ENCODE results near the gene MISP.
A peak's percentile ranks its signal among the peaks of the same experiment; 100 is the strongest.

Gene MISP

GRCh38 chr19:747432-748273 is 3.3 kb upstream of the MISP start:
- no peak for DNase-seq

GRCh38 chr19:748274-748598 is 2.7 kb upstream of the MISP start:
- no peak for DNase-seq

DNA sequence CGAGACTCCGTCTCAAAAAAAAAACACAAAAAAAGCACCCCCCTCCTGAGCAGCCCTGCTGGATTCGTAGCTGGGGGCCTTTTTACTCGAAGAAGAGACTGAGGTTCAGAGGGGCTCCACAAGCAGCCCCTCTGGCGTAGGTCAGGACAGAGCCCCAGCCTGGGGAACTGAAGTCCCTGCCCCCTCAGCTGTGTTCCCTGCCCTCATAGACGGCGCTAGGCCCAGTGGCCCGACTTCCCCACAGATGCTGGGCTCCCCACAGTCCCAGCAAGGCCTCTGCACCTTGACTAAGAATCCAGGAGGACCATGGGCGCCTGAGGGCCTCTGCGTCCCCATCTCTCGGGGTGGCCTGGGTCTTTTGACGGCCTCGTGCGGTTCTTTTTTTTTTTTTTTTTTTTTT is 1.1 kb upstream of the MISP start:
- DNase-seq = no peak

DNA sequence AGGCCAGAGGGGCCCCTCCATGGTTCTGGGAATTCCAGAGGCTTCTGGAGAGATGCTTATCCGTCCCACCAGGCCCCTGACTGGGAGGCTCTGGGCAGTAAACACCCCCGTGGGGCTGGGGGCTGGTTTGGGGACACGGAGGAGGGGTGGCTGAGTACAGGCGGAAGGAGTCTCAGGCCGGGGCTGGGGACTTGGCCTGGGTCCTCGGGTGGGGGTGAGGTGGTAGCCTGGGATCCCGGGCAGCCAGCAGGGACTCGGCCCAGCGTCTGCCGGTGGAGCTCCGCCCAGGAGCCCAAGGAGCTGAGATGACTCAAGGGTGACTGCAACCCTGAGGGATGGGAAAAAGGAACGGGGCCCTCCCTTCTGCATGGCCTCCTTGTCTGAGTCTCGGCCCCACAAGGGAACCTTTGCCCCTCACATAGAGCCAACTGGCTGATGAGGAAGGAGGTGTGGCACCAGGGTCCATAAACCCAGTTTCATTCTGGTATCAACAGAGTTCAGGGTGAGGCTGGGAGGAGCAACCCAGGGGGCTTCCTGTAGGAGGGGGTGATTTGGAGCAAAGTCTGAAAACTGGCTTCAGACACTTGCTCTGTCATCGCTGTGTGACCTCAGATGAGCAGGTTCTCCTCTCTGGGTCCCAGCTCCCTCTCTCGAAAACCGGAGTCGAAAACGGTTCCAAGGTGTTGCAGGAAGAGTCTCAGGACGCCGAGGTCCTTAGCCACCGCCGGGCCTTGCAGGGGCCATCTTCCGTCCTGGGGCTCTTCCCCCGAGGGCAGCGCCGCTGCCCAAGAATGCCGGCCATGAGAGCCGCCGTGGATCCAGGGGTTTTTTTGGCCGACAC is 809 bp downstream of the MISP start:
- DNase-seq = no peak

DNA sequence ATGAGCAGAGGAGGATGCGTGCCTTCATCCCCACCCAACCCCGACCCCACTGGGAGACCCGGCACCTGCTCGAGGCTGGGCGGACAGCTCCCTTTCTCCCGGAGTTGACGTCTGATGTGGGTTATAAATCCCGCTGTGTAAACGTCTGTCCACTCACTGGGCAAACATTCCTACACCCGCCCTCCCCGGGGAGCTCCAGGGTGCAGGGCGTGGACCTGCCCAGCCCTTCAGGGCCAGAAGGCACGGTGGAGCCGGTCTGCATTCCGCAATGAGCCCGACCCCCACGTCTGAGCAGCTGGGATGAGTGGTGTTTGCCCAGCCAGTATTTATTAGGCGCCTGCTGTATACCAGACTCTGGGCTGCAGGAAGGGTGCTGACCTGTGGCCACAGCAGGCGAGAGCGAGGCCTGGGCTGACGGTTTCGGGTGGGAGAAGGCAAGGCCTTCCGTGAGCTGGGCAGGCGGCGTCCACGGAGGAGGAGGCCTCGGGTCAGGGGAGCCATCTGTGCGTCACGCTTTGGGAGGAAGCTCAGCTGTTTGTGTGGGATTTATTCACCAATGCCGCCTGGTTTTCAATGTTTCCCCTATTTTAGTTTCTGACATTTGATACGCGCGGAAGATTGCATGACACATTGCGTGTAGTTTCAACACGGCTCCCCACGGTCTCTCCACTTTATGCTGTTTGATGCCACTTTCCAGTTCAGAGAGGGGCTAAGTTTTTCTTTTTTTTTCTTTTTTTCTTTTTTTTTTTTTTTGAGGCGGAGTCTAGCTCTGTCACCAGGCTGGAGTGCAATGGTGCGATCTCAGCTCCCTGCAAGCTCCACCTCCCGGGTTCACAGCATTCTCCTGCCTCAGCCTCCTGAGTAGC is 2.0 kb downstream of the MISP start:
- DNase-seq = peak; percentile 89 to 93

- no peak for DNase-seq
These were observed 3.6 kb downstream of the MISP start for GRCh38 chr19:754530-754929.

GRCh38 chr19:755063-755462 is 4.2 kb downstream of the MISP start:
- no peak for DNase-seq

- DNase-seq = peak in 1 of 2 experiments; percentile 29
These were observed 5.3 kb downstream of the MISP start for GRCh38 chr19:756236-756635.

DNA sequence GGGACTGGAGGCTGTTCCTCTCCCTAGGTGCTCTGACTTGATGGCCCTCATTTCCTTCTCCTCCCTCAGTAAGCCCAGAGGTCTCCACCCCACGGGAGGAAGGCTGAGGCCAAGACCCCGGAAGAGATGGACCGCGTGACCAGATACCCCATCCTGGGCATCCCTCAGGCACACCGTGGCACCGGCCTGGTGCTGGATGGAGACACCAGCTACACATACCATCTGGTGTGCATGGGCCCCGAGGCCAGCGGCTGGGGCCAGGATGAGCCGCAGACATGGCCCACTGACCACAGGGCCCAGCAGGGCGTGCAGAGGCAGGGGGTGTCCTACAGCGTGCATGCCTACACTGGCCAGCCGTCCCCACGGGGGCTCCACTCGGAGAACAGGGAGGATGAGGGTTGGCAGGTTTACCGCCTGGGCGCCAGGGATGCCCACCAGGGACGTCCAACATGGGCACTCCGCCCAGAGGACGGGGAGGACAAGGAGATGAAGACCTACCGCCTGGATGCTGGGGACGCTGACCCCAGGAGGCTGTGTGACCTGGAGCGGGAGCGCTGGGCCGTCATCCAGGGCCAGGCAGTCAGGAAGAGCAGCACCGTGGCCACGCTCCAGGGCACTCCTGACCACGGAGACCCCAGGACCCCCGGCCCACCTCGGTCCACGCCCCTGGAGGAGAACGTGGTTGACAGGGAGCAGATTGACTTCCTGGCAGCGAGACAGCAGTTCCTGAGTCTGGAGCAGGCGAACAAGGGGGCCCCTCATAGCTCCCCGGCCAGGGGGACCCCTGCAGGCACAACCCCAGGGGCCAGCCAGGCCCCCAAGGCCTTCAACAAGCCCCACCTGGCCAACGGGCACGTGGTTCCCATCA is 6.1 kb downstream of the MISP start:
- no peak for DNase-seq

DNA sequence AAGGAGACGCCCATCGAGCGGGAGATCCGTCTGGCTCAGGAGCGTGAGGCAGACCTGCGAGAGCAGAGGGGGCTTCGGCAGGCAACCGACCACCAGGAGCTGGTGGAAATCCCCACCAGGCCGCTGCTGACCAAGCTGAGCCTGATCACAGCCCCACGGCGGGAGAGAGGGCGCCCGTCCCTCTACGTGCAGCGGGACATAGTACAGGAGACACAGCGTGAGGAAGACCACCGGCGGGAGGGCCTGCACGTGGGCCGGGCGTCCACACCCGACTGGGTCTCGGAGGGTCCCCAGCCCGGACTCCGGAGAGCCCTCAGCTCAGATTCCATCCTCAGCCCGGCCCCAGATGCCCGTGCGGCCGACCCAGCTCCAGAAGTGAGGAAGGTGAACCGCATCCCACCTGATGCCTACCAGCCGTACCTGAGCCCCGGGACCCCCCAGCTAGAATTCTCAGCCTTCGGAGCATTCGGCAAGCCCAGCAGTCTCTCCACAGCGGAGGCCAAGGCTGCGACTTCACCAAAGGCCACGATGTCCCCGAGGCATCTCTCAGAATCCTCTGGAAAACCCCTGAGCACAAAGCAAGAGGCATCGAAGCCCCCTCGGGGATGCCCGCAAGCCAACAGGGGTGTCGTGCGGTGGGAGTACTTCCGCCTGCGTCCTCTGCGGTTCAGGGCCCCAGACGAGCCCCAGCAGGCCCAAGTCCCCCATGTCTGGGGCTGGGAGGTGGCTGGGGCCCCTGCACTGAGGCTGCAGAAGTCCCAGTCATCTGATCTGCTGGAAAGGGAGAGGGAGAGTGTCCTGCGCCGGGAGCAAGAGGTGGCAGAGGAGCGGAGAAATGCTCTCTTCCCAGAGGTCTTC is 7.1 kb downstream of the MISP start:
- DNase-seq = no peak

DNA sequence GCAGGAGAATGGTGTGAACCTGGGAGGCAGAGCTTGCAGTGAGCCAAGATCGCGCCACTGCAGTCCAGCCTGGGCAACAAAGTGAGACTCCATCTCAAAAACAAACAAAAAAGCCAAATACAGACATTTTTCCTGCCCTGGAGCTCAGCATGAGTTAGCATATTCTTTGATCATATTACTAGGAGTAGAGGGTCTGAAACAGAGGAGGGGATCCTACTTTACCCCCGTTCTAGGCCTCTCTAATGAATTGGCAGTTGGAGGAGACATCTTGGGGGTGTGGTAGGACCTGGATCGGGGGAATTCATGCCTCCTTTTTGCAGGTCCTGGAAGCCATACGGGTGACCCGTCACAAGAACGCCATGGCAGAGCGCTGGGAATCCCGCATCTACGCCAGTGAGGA is 12.3 kb downstream of the MISP start:
- DNase-seq = no peak

DNA sequence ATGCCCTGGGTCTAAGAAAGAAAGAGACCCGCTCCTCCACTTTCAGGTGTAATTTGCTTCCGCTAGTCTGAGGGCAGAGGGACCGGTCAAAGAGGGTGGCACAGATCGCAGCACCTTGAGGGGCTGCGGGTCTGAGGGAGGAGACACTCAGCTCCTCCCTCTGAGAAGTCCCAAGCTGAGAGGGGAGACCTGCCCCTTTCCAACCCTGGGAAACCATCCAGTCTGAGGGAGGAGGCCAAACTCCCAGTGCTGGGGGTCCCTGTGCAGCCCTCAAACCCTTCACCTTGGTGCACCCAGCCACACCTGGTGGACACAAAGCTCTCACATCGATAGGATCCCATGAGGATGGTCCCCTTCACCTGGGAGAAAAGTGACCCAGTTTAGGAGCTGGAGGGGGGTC is 13.0 kb downstream of the MISP start:
- DNase-seq = no peak

- no peak for DNase-seq
These were observed 13.4 kb downstream of the MISP start for GRCh38 chr19:764301-764700.

DNA sequence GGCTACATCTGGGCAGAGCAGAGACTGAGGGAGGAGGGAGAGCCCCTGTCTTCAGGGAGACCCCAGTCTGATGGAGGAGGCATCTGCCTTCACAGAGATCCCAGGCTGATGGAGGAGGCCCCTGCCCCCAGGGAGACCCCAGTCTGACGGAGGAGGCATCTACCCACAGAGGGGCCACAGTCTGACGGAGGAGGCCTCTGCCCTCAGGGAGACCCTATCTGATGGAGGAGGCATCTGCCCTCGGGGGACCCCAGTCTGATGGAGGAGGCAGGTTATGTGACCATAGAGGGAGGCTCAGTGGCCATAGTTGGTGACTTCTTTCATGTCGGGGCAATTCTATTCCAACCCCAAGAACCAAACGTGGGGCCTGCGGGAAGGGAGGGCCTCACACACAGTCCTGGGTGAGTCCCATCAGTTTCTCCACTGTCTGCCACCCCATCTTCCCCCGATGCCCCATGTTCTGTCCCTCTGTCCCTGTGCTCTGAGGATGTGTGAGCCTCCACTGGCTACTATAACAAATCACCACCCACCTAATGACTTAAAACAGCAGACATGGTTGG is 14.3 kb downstream of the MISP start:
- DNase-seq = no peak

DNA sequence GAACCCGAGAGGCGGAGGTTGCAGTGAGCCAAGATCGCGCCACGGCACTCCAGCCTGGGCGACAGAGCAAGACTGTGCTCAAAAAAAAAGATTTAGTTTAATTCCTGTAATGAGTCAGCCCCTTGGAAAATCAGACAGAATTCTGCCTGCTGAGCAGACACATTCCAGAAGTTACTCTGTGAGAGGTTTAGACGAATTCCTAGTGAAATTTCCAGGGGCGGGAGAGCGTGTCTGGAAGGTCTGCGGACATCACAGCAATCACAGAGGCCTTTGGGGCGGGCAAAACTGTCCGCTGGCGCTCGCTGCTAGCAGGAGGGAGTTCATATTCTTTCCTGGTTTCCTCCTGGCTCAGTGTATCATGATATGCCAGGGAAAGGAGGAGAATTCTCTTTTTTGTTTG is 17.5 kb downstream of the MISP start:
- DNase-seq = no peak

GRCh38 chr19:769616-770015 is 18.7 kb downstream of the MISP start:
- DNase-seq = no peak

DNA sequence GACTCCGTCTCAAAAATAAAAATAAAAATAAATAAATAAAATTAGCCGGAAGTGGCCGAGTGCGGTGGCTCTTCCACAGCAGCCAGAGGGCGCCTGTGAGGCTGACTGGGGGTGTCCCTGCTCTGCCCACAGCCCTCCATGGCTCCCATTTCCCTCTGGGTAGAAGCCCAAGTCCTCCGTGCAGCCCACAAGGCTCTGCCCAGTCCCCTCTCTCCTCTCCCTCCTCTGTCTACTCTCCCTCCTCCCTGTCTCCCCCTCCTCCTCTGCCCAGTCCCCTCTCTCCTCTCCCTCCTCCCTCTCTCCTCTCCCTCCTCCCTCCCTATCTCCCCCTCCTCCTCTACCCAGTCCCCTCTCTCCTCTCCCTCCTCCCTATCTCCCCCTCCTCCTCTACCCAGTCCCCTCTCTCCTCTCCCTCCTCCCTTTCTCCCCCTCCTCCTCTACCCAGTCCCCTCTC is 20.4 kb downstream of the MISP start:
- DNase-seq = no peak

DNA sequence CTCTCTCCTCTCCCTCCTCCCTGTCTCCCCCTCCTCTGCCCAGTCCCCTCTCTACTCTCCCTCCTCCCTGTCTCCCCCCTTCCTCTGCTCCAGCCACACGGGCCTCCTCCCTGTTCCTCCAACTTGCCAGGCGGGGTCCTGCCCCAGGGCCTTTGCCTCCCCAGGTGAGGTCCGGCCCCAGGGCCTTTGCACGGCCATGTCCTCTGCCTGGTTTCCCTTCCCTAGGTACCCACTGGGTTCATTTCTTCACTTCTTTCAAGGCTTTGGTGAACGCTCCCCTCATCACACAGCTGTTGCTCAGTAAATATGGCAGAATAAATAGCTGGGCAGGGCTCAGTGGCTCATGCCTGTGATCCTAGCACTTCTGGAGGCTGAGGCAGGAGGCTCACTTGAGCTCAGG is 21.2 kb downstream of the MISP start:
- no peak for DNase-seq

DNA sequence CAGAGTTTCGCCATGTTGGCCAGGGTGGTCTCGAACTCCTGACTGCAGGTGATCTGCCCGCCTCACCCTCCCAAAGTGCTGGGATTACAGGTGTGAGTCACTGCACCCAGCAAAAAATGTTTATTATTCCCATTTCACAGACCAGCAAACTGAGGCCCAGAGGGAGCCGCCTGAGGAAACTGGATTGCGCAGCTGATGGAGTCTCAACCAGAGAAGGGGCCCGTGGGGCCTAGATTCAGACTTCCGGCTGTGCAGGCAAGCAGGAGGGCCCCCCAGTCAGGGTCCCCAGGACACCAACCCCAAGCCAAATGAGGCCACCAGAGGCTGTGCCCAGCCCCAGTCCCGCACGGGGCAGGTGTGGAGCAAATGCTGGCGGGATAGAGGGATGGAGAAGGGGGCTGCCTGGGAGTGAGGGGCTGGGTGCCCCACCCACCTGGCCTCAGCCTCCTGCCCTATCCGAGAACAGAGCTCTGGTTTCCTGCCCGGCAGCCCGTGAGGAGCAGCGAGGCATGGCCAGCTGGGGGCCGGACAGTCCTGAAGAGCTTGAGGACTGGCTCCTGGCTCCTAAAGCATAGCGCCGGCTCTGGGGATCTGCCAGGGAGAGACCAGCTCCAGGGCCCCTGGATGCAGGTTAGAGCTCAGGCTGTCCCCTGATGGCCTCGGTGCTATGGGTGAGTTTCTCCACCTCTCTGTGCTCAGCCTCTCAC is 22.0 kb downstream of the MISP start:
- no peak for DNase-seq

GRCh38 chr19:776549-776948 is 25.6 kb downstream of the MISP start:
- DNase-seq = no peak
